HAP-1 (cell line): ENCODE results near the gene THSD7A.

Experiments used
- DNase-seq, 2 experiments: peaks; one replicate each; pipeline ENCODE4 v3.0.0-alpha.2; 2016 to 2020; ENCODE audit warnings: low spot score in 2 of 2
- H3K27me3 ChIP-seq: fragments of 250-450 bp; sonication (Bioruptor Pico); 2 replicates; pipeline ENCODE4 v1.5.1; 2020; ENCODE audit warnings: low read depth, mild to moderate bottlenecking, moderate library complexity
- H3K36me3 ChIP-seq: fragments of 250-450 bp; sonication (Bioruptor Pico); replicated peaks from 2 replicates; pipeline ENCODE4 v1.5.1; 2020; ENCODE audit warnings: mild to moderate bottlenecking
- H3K4me1 ChIP-seq: fragments of 250-450 bp; sonication (Bioruptor Pico); 2 replicates; pipeline ENCODE4 v1.5.1; 2020; ENCODE audit warnings: mild to moderate bottlenecking
- H3K4me3 ChIP-seq: fragments of 250-450 bp; sonication (Bioruptor Pico); 2 replicates; pipeline ENCODE4 v1.5.1; 2020; ENCODE audit warnings: mild to moderate bottlenecking, moderate library complexity
- H3K9me3 ChIP-seq: fragments of 250-450 bp; sonication (Bioruptor Pico); 2 replicates; pipeline ENCODE4 v1.5.1; 2020; ENCODE audit warnings: mild to moderate bottlenecking, moderate library complexity
- in situ Hi-C: fragments of 300-500 bp; cut with MboI; formaldehyde crosslinking; loops from 3 replicates; pipeline ENCODE4 v1.14.3; 2020; ENCODE audit warnings: low sequenced_read_pairs, inconsistent platforms, mixed read lengths

Gene THSD7A

GRCh38 chr7:11730725-11731124 is 101.3 kb downstream of the THSD7A start:
- no peaks in the 10 kb centered on the region for H3K9me3 ChIP-seq
- H3K36me3 ChIP-seq = no peaks in the 10 kb centered on the region
- in situ Hi-C loops = no loop called here
- no peaks in the 10 kb centered on the region for H3K27me3 ChIP-seq
- H3K4me1 ChIP-seq = 0 out of 2 replicates have a peak, but pooled peaks cover 4% of the 10 kb centered on the region
- H3K4me3 ChIP-seq = no peak overlapping the region
- DNase-seq = no peak

GRCh38 chr7:11727864-11728263 is 104.1 kb downstream of the THSD7A start:
- H3K36me3 ChIP-seq = no peaks in the 10 kb centered on the region
- no peak overlapping the region for H3K4me3 ChIP-seq
- no peaks in the 10 kb centered on the region for H3K27me3 ChIP-seq
- no peak for DNase-seq
- H3K9me3 ChIP-seq = no peaks in the 10 kb centered on the region
- in situ Hi-C loops = no loop called here
- H3K4me1 ChIP-seq = 0 out of 2 replicates have a peak, but pooled peaks cover 4% of the 10 kb centered on the region

GRCh38 chr7:11726794-11727155 is 105.2 kb downstream of the THSD7A start:
- no peak for DNase-seq
- Histone ChIP-seq H3K4me1 (0 out of 2 replicates have a peak, but pooled peaks cover under 1% of the 10 kb centered on the region), H3K9me3 (no peaks in the 10 kb centered on the region), H3K4me3 (no peak overlapping the region), H3K27me3 (no peaks in the 10 kb centered on the region), H3K36me3 (no peaks in the 10 kb centered on the region)
- in situ Hi-C loops = no loop called here

GRCh38 chr7:11726001-11726793 is 105.8 kb downstream of the THSD7A start:
- no peaks in the 10 kb centered on the region for H3K9me3 ChIP-seq
- H3K27me3 ChIP-seq = no peaks in the 10 kb centered on the region
- no peaks in the 10 kb centered on the region for H3K36me3 ChIP-seq
- in situ Hi-C loops = no loop called here
- no peak overlapping the region for H3K4me3 ChIP-seq
- DNase-seq = no peak
- H3K4me1 ChIP-seq = no peaks in the 10 kb centered on the region

- Histone ChIP-seq H3K27me3 (no peaks in the 10 kb centered on the region), H3K4me3 (no peak overlapping the region), H3K9me3 (no peaks in the 10 kb centered on the region), H3K4me1 (peaks cover 15% of the 10 kb centered on the region), H3K36me3 (no peaks in the 10 kb centered on the region)
- DNase-seq = peak; percentile 24 to 48
- in situ Hi-C loops = no loop called here
These were observed 115.8 kb downstream of the THSD7A start for GRCh38 chr7:11716185-11716584.

- Histone ChIP-seq H3K4me3 (no peak overlapping the region), H3K9me3 (no peaks in the 10 kb centered on the region)
- in situ Hi-C loops = no loop called here
These were observed 117.3 kb downstream of the THSD7A start for GRCh38 chr7:11714676-11715075.

GRCh38 chr7:11714205-11714604 is 117.8 kb downstream of the THSD7A start:
- Histone ChIP-seq H3K36me3 (no peaks in the 10 kb centered on the region), H3K4me3 (no peak overlapping the region), H3K27me3 (no peaks in the 10 kb centered on the region), H3K9me3 (no peaks in the 10 kb centered on the region), H3K4me1 (peaks cover 17% of the 10 kb centered on the region)
- in situ Hi-C loops = no loop called here
- DNase-seq = no peak

More at GRCh38 chr7:11714676-11715075, 117.3 kb downstream of the THSD7A start:
- Histone ChIP-seq H3K27me3 (no peaks in the 10 kb centered on the region), H3K36me3 (no peaks in the 10 kb centered on the region), H3K4me1 (peaks cover 15% of the 10 kb centered on the region)
- DNase-seq = peak in 1 of 2 experiments; percentile 42

GRCh38 chr7:11713352-11713751 is 118.6 kb downstream of the THSD7A start:
- in situ Hi-C loops = no loop called here

GRCh38 chr7:11710377-11710776 is 121.6 kb downstream of the THSD7A start:
- no peaks in the 10 kb centered on the region for H3K36me3 ChIP-seq
- no peaks in the 10 kb centered on the region for H3K27me3 ChIP-seq
- H3K9me3 ChIP-seq = no peaks in the 10 kb centered on the region
- H3K4me3 ChIP-seq = no peak overlapping the region
- H3K4me1 ChIP-seq = peaks cover 40% of the 10 kb centered on the region
- no peak for DNase-seq
- in situ Hi-C loops = no loop called here

More at GRCh38 chr7:11713352-11713751, 118.6 kb downstream of the THSD7A start:
- H3K36me3 ChIP-seq = no peaks in the 10 kb centered on the region
- H3K27me3 ChIP-seq = no peaks in the 10 kb centered on the region
- peaks cover 24% of the 10 kb centered on the region for H3K4me1 ChIP-seq
- no peak for DNase-seq
- no peaks in the 10 kb centered on the region for H3K9me3 ChIP-seq
- H3K4me3 ChIP-seq = no peak overlapping the region

- Histone ChIP-seq H3K4me1 (peaks cover 29% of the 10 kb centered on the region), H3K36me3 (no peaks in the 10 kb centered on the region), H3K9me3 (no peaks in the 10 kb centered on the region), H3K4me3 (no peak overlapping the region), H3K27me3 (no peaks in the 10 kb centered on the region)
- in situ Hi-C loops = no loop called here
- DNase-seq = no peak
These were observed 122.8 kb downstream of the THSD7A start for GRCh38 chr7:11709196-11709595.

- no peaks in the 10 kb centered on the region for H3K36me3 ChIP-seq
- in situ Hi-C loops = no loop called here
- H3K4me1 ChIP-seq = peaks cover 33% of the 10 kb centered on the region
- H3K27me3 ChIP-seq = no peaks in the 10 kb centered on the region
- DNase-seq = no peak
- no peaks in the 10 kb centered on the region for H3K9me3 ChIP-seq
- no peak overlapping the region for H3K4me3 ChIP-seq
These were observed 124.3 kb downstream of the THSD7A start for GRCh38 chr7:11707606-11708193.

GRCh38 chr7:11706666-11707605 is 125.1 kb downstream of the THSD7A start:
- in situ Hi-C loops = no loop called here
- H3K9me3 ChIP-seq = no peaks in the 10 kb centered on the region
- no peaks in the 10 kb centered on the region for H3K36me3 ChIP-seq
- no peaks in the 10 kb centered on the region for H3K27me3 ChIP-seq
- H3K4me3 ChIP-seq = no peak overlapping the region
- no peak for DNase-seq
- H3K4me1 ChIP-seq = peaks cover 33% of the 10 kb centered on the region

GRCh38 chr7:11703829-11704228 is 128.2 kb downstream of the THSD7A start:
- Histone ChIP-seq H3K4me1 (peaks cover 28% of the 10 kb centered on the region), H3K36me3 (no peaks in the 10 kb centered on the region), H3K27me3 (no peaks in the 10 kb centered on the region), H3K9me3 (no peaks in the 10 kb centered on the region), H3K4me3 (no peak overlapping the region)
- no peak for DNase-seq
- in situ Hi-C loops = no loop called here
